Immature natural killer cell (primary cell): ENCODE results near the gene SP1. TPM values are rescaled to one million over a fixed set of nuclear protein-coding genes. Genes with fewer than 3 reads are reported as not detected.
"Not testable (repeated sequence)": the region's sequence is repeated elsewhere in the genome, so short reads cannot be mapped to it uniquely, and the experiment has no call there.

Source experiments
- DNase-seq, 3 donors: peaks; one replicate each; pipeline ENCODE4 v3.0.0; 2022; ENCODE audit warnings: mixed read lengths in 1 of 3
- H3K27ac Mint-ChIP-seq, 6 donors: one replicate each; pipeline ENCODE4 v1.8.0; 2020; ENCODE audit warnings: mixed read lengths in 6 of 6, mild to moderate bottlenecking in 5 of 6, inconsistent platforms in 4 of 6, moderate library complexity in 3 of 6
- H3K27me3 Mint-ChIP-seq, 3 donors: one replicate each; pipeline ENCODE4 v1.8.0; 2020 to 2021; ENCODE audit warnings: low read depth in 3 of 3, mild to moderate bottlenecking in 3 of 3, mixed read lengths in 3 of 3, moderate library complexity in 3 of 3, inconsistent platforms in 1 of 3
- H3K36me3 Mint-ChIP-seq, 3 donors: one replicate each; pipeline ENCODE4 v1.8.0; 2020; ENCODE audit warnings: mixed read lengths in 3 of 3, inconsistent platforms in 2 of 3, mild to moderate bottlenecking in 2 of 3
- H3K4me1 Mint-ChIP-seq, 2 donors: one replicate each; pipeline ENCODE4 v1.8.0; 2020; ENCODE audit warnings: inconsistent platforms in 2 of 2, mild to moderate bottlenecking in 2 of 2, mixed read lengths in 2 of 2, moderate library complexity in 1 of 2
- H3K4me3 Mint-ChIP-seq, 5 donors: one replicate each; pipeline ENCODE4 v1.8.0; 2020; ENCODE audit warnings: mild to moderate bottlenecking in 5 of 5, mixed read lengths in 5 of 5, inconsistent platforms in 3 of 5, moderate library complexity in 3 of 5
- H3K9me3 Mint-ChIP-seq, 6 donors: one replicate each; pipeline ENCODE4 v1.8.0; 2020; ENCODE audit warnings: mild to moderate bottlenecking in 6 of 6, mixed read lengths in 6 of 6, inconsistent platforms in 4 of 6, moderate library complexity in 3 of 6
- polyA plus RNA-seq, 3 donors: library from polyadenylated mRNA; unstranded; fragments of 300-500 nt; fragmentation: Illumina TruSeq; gene quantifications; one replicate each; pipeline ENCODE4 v1.2.3, GENCODE V29; 2021

The SP1 gene
- polyA plus RNA-seq, 3 donors from 2014 or later: 3.4 to 12.2 (median 4.8) TPM

- peak overlapping the region; percentile 68 to 98 (median 90) for H3K27ac Mint-ChIP-seq
- no peaks in the 10 kb centered on the region for H3K36me3 Mint-ChIP-seq
- peaks cover 12 to 17% of the 10 kb centered on the region in 2 donors for H3K4me1 Mint-ChIP-seq
- no peaks in the 10 kb centered on the region for H3K9me3 Mint-ChIP-seq
- peak overlapping the region; percentile 93 to 100 (median 99) for H3K4me3 Mint-ChIP-seq
- H3K27me3 Mint-ChIP-seq: peaks cover 3 to 5% (median 3%) of the 10 kb centered on the region in 3 donors
- peak; percentile 65 to 72 (median 68) for DNase-seq
Observed at GRCh38 chr12:53344824-53345485, 35.0 kb upstream of the SP1 start.

- no peaks in the 10 kb centered on the region for H3K36me3 Mint-ChIP-seq
- H3K4me3 Mint-ChIP-seq: peak overlapping the region; percentile 53 to 100 (median 99)
- H3K9me3 Mint-ChIP-seq: no peaks in the 10 kb centered on the region
- peaks cover 3 to 5% (median 3%) of the 10 kb centered on the region in 3 donors for H3K27me3 Mint-ChIP-seq
- peaks cover 12 to 17% of the 10 kb centered on the region in 2 donors for H3K4me1 Mint-ChIP-seq
- peak overlapping the region in 4 of 6 donors; percentile 32 to 98 (median 56) for H3K27ac Mint-ChIP-seq
- no peak for DNase-seq
Observed at GRCh38 chr12:53345486-53346188, 34.3 kb upstream of the SP1 start.

DNA sequence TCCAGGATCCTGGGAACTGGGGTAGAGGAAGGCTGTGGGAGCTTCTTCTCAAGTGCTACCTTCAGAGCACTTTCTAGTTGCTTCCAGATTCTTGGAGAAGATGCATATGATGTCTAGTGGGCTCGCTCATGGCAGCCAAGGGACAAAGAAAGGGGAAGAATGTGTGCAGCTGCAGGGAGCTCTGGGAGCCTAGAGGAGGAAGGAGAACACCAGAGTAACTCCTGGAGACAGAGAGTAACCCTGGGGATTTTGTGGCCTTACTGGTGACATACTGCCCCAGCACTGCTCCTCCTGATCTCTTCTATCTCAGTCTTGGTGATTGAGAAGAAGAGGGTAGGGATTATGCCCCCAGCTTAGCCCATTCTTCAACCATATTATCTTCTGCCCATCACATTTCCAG is 33.5 kb upstream of the SP1 start:
- peak overlapping the region in 1 of 6 donors; percentile 19 for H3K27ac Mint-ChIP-seq

GRCh38 chr12:53347905-53348304 is 32.1 kb upstream of the SP1 start:
- no peaks in the 10 kb centered on the region for H3K9me3 Mint-ChIP-seq
- no peak for DNase-seq
- H3K27ac Mint-ChIP-seq: no peak overlapping the region
- no peaks in the 10 kb centered on the region for H3K36me3 Mint-ChIP-seq
- H3K4me1 Mint-ChIP-seq: peaks cover 18 to 20% of the 10 kb centered on the region in 2 donors
- no peak overlapping the region for H3K4me3 Mint-ChIP-seq
- H3K27me3 Mint-ChIP-seq: peaks cover 3 to 5% (median 3%) of the 10 kb centered on the region in 3 donors

More for the DNA sequence above, 33.5 kb upstream of the SP1 start:
- Mint-ChIP-seq H3K4me3 (peak overlapping the region in 2 of 5 donors; percentile 30 to 49), H3K4me1 (peaks cover 12 to 17% of the 10 kb centered on the region in 2 donors), H3K36me3 (no peaks in the 10 kb centered on the region), H3K9me3 (no peaks in the 10 kb centered on the region), H3K27me3 (peaks cover 3 to 5% (median 3%) of the 10 kb centered on the region in 3 donors)
- no peak for DNase-seq

DNA sequence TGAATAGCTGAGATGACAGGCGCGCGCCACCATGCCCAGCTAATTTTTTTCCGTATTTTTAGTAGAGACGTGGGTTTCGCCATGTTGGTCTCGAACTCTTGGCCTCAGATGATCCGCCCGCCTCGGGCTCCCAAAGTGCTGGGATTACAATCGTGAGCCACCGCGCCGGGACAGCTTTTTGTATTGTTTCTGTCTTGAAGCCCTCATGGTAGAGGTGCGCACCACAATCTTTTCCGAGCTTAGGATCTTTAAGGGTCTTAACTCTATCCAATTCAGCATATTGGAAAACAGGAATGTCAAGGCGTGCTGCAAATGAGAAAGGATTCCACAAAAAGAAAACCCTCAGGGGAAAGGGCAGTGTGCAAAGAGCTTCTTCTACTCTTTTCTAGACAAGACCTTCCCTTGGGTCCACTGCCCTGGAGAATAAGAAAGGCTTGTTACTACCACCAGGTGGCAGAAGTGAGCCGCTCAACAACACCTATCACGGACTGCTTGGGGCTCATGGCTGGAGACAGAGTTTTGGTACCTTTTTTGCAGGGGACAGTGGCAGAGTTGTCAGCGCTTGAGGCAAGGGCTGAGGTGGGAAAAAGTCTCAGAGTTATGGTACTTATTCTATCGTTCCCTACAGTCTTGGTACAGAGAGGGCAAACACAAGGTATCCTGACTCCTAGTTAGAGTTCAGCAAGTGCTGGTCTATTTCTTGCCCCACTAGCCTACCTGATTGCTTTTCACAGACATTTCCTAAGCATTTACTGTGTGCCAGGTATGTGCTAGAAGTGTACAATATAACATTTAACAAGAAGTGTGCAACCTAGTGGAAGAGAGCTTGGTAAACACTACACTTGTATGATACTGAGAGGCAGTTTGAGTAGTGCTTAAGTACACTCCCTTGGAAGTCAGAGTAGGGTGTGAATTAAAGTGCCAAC is 27.4 kb upstream of the SP1 start:
- Mint-ChIP-seq H3K27ac (peak overlapping the region in 3 of 6 donors; percentile 9 to 27 (median 19)), H3K36me3 (no peaks in the 10 kb centered on the region), H3K4me3 (peak overlapping the region in 1 of 5 donors; percentile 6), H3K9me3 (no peaks in the 10 kb centered on the region), H3K4me1 (peaks cover 5 to 7% of the 10 kb centered on the region in 2 donors), H3K27me3 (no peaks in the 10 kb centered on the region)
- peak; percentile 81 to 85 (median 82) for DNase-seq

DNA sequence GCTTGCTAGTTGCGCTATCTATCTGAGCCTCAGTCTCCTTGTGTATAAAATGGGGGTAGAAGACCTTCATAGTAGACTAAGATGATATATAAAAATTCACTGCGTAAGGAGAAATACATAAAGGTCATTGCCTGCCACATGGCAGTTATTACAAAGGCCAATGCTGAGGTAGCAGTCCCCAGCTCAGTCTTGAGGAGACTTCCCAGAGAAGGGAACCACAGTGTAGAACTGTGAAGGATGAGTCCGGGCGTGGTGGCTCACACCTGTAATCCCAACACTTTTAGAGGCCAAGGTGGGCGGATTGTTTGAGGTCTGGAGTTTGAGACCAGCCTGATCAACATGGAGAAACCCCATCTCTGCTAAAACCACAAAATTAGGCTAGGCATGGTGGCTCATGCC is 26.7 kb upstream of the SP1 start:
- Mint-ChIP-seq H3K27me3 (no peaks in the 10 kb centered on the region), H3K27ac (no peak overlapping the region), H3K36me3 (no peaks in the 10 kb centered on the region), H3K9me3 (no peaks in the 10 kb centered on the region), H3K4me1 (peaks cover 5 to 7% of the 10 kb centered on the region in 2 donors), H3K4me3 (no peak overlapping the region)
- DNase-seq: no peak

DNA sequence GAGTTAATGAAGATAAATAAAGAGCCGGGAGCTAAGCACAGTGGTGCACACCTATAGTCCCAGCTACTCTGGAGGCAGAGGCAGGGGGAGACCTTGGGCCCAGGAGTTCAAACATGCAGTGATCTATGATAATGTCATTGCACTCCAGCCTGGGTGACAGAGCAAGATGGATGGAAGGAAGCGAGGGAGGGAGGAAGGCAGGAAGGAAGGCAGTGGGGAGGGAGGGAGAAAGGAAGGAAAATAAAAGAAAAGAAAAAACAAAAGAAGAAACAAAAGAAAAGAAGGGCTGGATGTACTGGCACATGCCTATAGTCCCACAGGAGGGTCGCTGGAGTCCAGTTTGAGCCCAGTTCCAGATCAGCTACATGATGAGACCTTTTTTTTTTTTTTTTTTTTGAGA is 24.9 kb upstream of the SP1 start:
- DNase-seq: no peak
- Mint-ChIP-seq H3K27me3 (no peaks in the 10 kb centered on the region), H3K4me3 (no peak overlapping the region), H3K4me1 (peaks cover 5 to 7% of the 10 kb centered on the region in 2 donors), H3K9me3 (no peaks in the 10 kb centered on the region), H3K36me3 (no peaks in the 10 kb centered on the region), H3K27ac (no peak overlapping the region)

GRCh38 chr12:53358836-53359419 is 21.0 kb upstream of the SP1 start:
- Mint-ChIP-seq H3K9me3 (no peaks in the 10 kb centered on the region), H3K27me3 (no peaks in the 10 kb centered on the region), H3K36me3 (no peaks in the 10 kb centered on the region), H3K27ac (no peak overlapping the region), H3K4me3 (no peak overlapping the region), H3K4me1 (no peaks in the 10 kb centered on the region)
- no peak for DNase-seq

DNA sequence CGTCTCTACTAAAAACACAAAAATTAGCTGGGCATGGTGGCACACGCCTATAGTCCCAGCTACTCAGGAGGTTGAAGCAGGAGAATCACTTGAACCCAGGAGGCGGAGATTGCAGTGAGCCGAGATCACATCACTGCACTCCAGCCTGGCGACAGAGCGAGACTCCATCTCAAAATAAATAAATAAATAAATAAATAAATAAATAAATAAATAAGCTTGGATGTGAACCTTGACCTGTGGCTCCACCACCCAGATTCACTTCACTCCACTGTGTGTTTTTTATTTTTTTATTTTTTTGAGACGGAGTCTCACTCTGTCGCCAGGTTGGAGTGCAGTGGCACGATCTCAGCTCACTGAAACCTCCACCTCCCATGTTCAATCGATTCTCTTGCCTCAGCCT is 18.3 kb upstream of the SP1 start:
- H3K4me3 Mint-ChIP-seq, DNase-seq, H3K36me3 Mint-ChIP-seq: not testable (repeated sequence)

GRCh38 chr12:53365245-53365904 is 14.6 kb upstream of the SP1 start:
- Mint-ChIP-seq H3K4me1 (peaks cover 12 to 20% of the 10 kb centered on the region in 2 donors), H3K27ac (no peak overlapping the region), H3K4me3 (no peak overlapping the region), H3K9me3 (no peaks in the 10 kb centered on the region), H3K27me3 (peaks cover 0 to 5% (median 0%) of the 10 kb centered on the region in 3 donors), H3K36me3 (no peaks in the 10 kb centered on the region)
- DNase-seq: no peak

More for the DNA sequence above, 18.3 kb upstream of the SP1 start:
- not testable (repeated sequence) for H3K27me3 Mint-ChIP-seq, H3K9me3 Mint-ChIP-seq, H3K27ac Mint-ChIP-seq
- peaks cover 4 to 11% of the 10 kb centered on the region in 2 donors for H3K4me1 Mint-ChIP-seq

DNA sequence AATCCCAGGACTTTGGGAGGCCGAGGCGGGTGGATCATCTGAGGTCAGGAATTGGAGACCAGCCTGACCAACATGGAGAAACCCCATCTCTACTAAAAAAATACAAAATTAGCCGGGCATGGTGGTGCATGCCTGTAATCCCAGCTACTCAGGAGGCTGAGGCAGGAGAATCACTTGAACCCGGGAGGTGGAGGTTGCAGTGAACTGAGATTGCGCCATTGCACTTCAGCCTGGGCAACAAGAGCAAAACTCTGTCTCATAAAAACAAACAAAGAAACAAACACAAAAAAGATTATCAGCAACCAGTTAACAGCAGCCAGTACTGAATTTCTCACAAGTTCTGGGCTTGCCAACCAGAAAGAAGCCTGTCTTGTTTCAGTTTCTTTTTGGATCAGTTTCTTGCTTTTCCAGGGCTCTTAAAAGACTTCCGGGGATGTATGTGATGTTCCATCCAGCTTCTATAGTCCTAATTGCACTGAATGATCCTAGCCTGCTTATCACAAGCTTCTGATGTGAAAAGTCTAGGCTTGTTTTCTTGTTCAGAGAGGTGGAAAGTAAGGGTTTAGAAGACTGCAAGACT is 6.3 kb upstream of the SP1 start:
- DNase-seq, H3K36me3 Mint-ChIP-seq, H3K9me3 Mint-ChIP-seq: not testable (repeated sequence)
- H3K27me3 Mint-ChIP-seq: peaks cover 2 to 16% (median 2%) of the 10 kb centered on the region in 3 donors
- H3K4me1 Mint-ChIP-seq: peaks cover 25 to 32% of the 10 kb centered on the region in 2 donors
- H3K27ac Mint-ChIP-seq: peak overlapping the region; percentile 7 to 65 (median 47)
- peak overlapping the region in 1 of 5 donors; percentile 4 for H3K4me3 Mint-ChIP-seq

DNA sequence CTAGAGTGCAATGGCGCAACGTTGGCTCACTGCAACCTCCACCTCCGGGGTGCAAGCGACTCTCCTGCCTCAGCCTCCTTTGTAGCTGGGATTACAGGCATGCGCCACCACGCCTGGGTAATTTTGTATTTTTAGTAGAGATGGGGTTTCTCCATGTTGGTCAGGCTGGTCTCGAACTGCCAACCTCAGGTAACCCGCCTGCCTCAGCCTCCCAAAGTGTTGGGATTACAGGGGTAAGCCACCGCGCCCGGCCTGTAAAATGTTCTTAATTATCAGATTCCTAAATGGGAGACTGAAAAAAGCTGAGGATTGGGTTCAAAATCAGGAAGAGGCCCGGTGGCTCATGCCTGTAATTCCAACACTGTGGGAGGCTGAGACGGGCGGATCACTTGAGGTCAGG is 5.7 kb upstream of the SP1 start:
- not testable (repeated sequence) for H3K36me3 Mint-ChIP-seq, H3K4me3 Mint-ChIP-seq, H3K9me3 Mint-ChIP-seq, DNase-seq
- peaks cover 2 to 11% (median 2%) of the 10 kb centered on the region in 3 donors for H3K27me3 Mint-ChIP-seq
- peaks cover 25 to 27% of the 10 kb centered on the region in 2 donors for H3K4me1 Mint-ChIP-seq
- peak overlapping the region in 2 of 6 donors; percentile 36 to 65 for H3K27ac Mint-ChIP-seq
